ENCODE measurements around the gene APOOL.

DNA sequence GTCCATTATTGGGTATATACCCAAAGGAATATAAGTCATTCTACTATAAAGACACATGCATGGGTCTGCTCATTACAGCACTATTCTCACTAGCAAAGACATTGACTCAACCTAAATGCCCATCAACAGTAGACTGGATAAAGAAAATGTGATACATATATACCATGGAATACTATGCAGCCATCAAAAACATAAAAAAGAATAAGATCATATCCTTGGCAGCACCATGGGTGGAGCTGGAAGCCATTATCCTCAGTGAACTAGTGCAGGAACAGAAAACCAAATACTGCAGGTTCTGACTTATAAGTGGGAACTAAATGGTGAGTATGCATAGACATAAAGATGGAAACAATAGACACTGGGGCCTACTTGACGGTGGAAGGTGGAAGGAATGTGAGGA, 2.3 kb upstream of the APOOL start:
- TF ChIP-seq MAX (IDR thresholded peaks at IDR 0.05; ENCODE audit: low read depth, low read length) (no peak), CTCF (IDR thresholded peaks at IDR 0.05; ENCODE audit: low read depth, low read length) (no peak)
